ENCODE results near the gene PPIC.

Gene PPIC

GRCh38 chr5:123036391-123037103 is at the start of gene PPIC:
Gene PPIC (minus strand): TSS chr5:123036725. CDS start chr5:123036625, 100 bp downstream.
- DNase-seq, result no peak

- no peak for DNase-seq
Measured at GRCh38 chr5:123085638-123086286, 49.2 kb upstream of the PPIC start.

- DNase-seq, result no peak
Measured at GRCh38 chr5:123084730-123085605, 48.4 kb upstream of the PPIC start.

GRCh38 chr5:123083298-123083697 is 46.8 kb upstream of the PPIC start:
- DNase-seq, result no peak

- no peak for DNase-seq
Measured at GRCh38 chr5:123080215-123080614, 43.7 kb upstream of the PPIC start.

- DNase-seq, result no peak
Measured at GRCh38 chr5:123075521-123076163, 39.1 kb upstream of the PPIC start.

GRCh38 chr5:123068368-123068938 is 31.9 kb upstream of the PPIC start:
- no peak for DNase-seq

GRCh38 chr5:123066016-123066415 is 29.5 kb upstream of the PPIC start:
- DNase-seq, result no peak

- DNase-seq, result peak; percentile 0
Measured at GRCh38 chr5:123059455-123059854, 22.9 kb upstream of the PPIC start.

GRCh38 chr5:123051206-123051605 is 14.7 kb upstream of the PPIC start:
- DNase-seq, result no peak

- no peak for DNase-seq
Measured at GRCh38 chr5:123047706-123048105, 11.2 kb upstream of the PPIC start.

- DNase-seq, result no peak
Measured at GRCh38 chr5:123046222-123046621, 9.7 kb upstream of the PPIC start.

- DNase-seq, result no peak
Measured at GRCh38 chr5:123044926-123045617, 8.5 kb upstream of the PPIC start.

- DNase-seq, result no peak
Measured at GRCh38 chr5:123039673-123040072, 3.1 kb upstream of the PPIC start.

GRCh38 chr5:123037104-123037418 is 536 bp upstream of the PPIC start:
- no peak for DNase-seq

- DNase-seq, result no peak
Measured at GRCh38 chr5:123035918-123036390, 571 bp downstream of the PPIC start.

GRCh38 chr5:123035360-123035917 is 1.1 kb downstream of the PPIC start:
- DNase-seq, result no peak

- no peak for DNase-seq
Measured at GRCh38 chr5:123033157-123033671, 3.3 kb downstream of the PPIC start.

GRCh38 chr5:123028222-123028621 is 8.3 kb downstream of the PPIC start:
- no peak for DNase-seq

- no peak for DNase-seq
Measured at GRCh38 chr5:123014689-123015088, 21.8 kb downstream of the PPIC start.

GRCh38 chr5:123012321-123012720 is 24.2 kb downstream of the PPIC start:
- no peak for DNase-seq

- no peak for DNase-seq
Measured at GRCh38 chr5:123007754-123008153, 28.8 kb downstream of the PPIC start.

Measured in NCI-H1417 treated with DMSO at 0.1 percent for 48 hours (cell line).